H1 (cell line): Measurements from ENCODE around the gene DYNLT1. TPM values are rescaled to one million over a fixed set of nuclear protein-coding genes. Genes with fewer than 3 reads are reported as not detected.
"Not testable (repeated sequence)": the region's sequence is repeated elsewhere in the genome, so short reads cannot be mapped to it uniquely, and the experiment has no call there.

Experiments
- CTCF ChIA-PET: fragments of 300-600 bp; sonication (Branson Sonifier 250); formaldehyde crosslinking; loops from one replicate; lab custom pipeline; 2021; ENCODE audit not compliant: partially characterized antibody; lab: Charles Lee
- POLR2A ChIA-PET: fragments of 300-600 bp; sonication (Branson Sonifier 250); formaldehyde crosslinking; loops from one replicate; lab custom pipeline; 2021; ENCODE audit warnings: inconsistent platforms; ENCODE audit not compliant: partially characterized antibody; lab: Charles Lee
- DNase-seq, 2 experiments: peaks; one replicate each; pipeline versions ENCODE4 v3.0.0 to v3.0.0-alpha.2; 2010 to 2022; ENCODE audit warnings: low spot score in 2 of 2, low read depth in 1 of 2, mixed read lengths in 1 of 2
- FAIRE-seq: peaks from 2 replicates; lab custom pipeline; 2011; peaks lifted over from hg19 to GRCh38; lab: Jason Lieb, UNC
- H2AFZ ChIP-seq: 2 replicates; pipeline ENCODE4 v1.8.1; 2012; ENCODE audit warnings: low read length, inconsistent platforms
- H2AK5ac ChIP-seq: 2 replicates; pipeline ENCODE4 v1.6.1; 2013; ENCODE audit warnings: low read depth, low read length
- H2BK120ac ChIP-seq: replicated peaks from 2 replicates; pipeline ENCODE3; 2013; ENCODE audit warnings: low read depth, low read length, inconsistent platforms
- H2BK12ac ChIP-seq: 2 replicates; pipeline ENCODE4 v1.6.1; 2013; ENCODE audit warnings: low read depth, low read length
- H2BK15ac ChIP-seq: 2 replicates; pipeline ENCODE4 v1.6.1; 2013; ENCODE audit warnings: low read length
- H2BK20ac ChIP-seq: 2 replicates; pipeline ENCODE4 v1.6.1; 2013; ENCODE audit warnings: low read length
- H2BK5ac ChIP-seq: 2 replicates; pipeline ENCODE4 v1.6.1; 2013; ENCODE audit warnings: low read depth, low read length
- H3K14ac ChIP-seq: 2 replicates; pipeline ENCODE4 v1.6.1; 2013; ENCODE audit warnings: inconsistent platforms; ENCODE audit not compliant: insufficient read length
- H3K18ac ChIP-seq: 2 replicates; pipeline ENCODE4 v1.6.1; 2013; ENCODE audit warnings: low read length; ENCODE audit errors: extremely low read depth
- H3K23ac ChIP-seq: 2 replicates; pipeline ENCODE4 v1.6.1; 2013; ENCODE audit warnings: inconsistent platforms; ENCODE audit not compliant: insufficient read length
- H3K23me2 ChIP-seq: 2 replicates; pipeline ENCODE4 v1.6.1; 2013; ENCODE audit warnings: low read depth, low read length
- H3K27ac ChIP-seq: 2 replicates; pipeline ENCODE4 v1.6.1; 2011; ENCODE audit warnings: low read depth, low read length, inconsistent platforms
- H3K27me3 ChIP-seq, 4 experiments: replicated peaks in 1 of 4; 1 replicate in 1 of 4; 2 replicates in 3 of 4; pipeline versions ENCODE4 v1.6.1 to v1.8.1; 2011 to 2013; ENCODE audit warnings: low read length in 3 of 4, mild to moderate bottlenecking in 3 of 4, inconsistent platforms in 2 of 4, mixed read lengths in 2 of 4, moderate library complexity in 1 of 4; ENCODE audit not compliant: control insufficient read depth in 3 of 4, insufficient read depth in 3 of 4; ENCODE audit errors: extremely low read depth in 1 of 4
- H3K36me3 ChIP-seq, 4 experiments: 2 replicates each; pipeline versions ENCODE4 v1.6.1 to v1.8.1; 2011 to 2013; ENCODE audit warnings: mild to moderate bottlenecking in 4 of 4, low read length in 3 of 4, moderate library complexity in 2 of 4, control low read depth in 1 of 4, inconsistent platforms in 1 of 4; ENCODE audit not compliant: insufficient read depth in 4 of 4, control insufficient read depth in 2 of 4
- H3K4ac ChIP-seq: replicated peaks from 2 replicates; pipeline ENCODE3; 2013; ENCODE audit warnings: low read length, low read depth, mixed read lengths, inconsistent platforms; ENCODE audit not compliant: insufficient read length
- H3K4me1 ChIP-seq, 4 experiments: replicated peaks in 1 of 4; 1 replicate in 1 of 4; 2 replicates in 3 of 4; pipeline versions ENCODE4 v1.6.1 to v1.8.1; 2011 to 2013; ENCODE audit warnings: low read length in 3 of 4, inconsistent platforms in 2 of 4, mixed read lengths in 1 of 4; ENCODE audit not compliant: insufficient read depth in 4 of 4, control insufficient read depth in 3 of 4
- H3K4me2 ChIP-seq, 2 experiments: 2 replicates each; pipeline versions ENCODE4 v1.6.1 to v1.8.1; 2011 to 2013; ENCODE audit warnings: low read depth in 2 of 2, low read length in 2 of 2, control low read depth in 1 of 2, inconsistent platforms in 1 of 2, mild to moderate bottlenecking in 1 of 2; ENCODE audit not compliant: insufficient read depth in 1 of 2
- H3K4me3 ChIP-seq, 4 experiments: fragments of 200-600, 300-600 bp in 1 of 4; sonication (generic), shearing (Covaris generic), sonication (Bioruptor Twin) in 1 of 4; 2 replicates each; pipeline versions ENCODE4 v1.5.1 to v1.8.1; 2011 to 2016; ENCODE audit warnings: low read length in 4 of 4, low read depth in 3 of 4, control low read depth in 2 of 4, inconsistent platforms in 2 of 4, mild to moderate bottlenecking in 2 of 4, mixed read lengths in 1 of 4, moderate library complexity in 1 of 4; ENCODE audit not compliant: insufficient read depth in 2 of 4; ENCODE audit errors: extremely low read depth in 1 of 4
- H3K56ac ChIP-seq: replicated peaks from 2 replicates; pipeline ENCODE3; 2013; ENCODE audit warnings: low read depth, mild to moderate bottlenecking, mixed read lengths, low read length, inconsistent platforms; ENCODE audit not compliant: insufficient read length
- H3K79me1 ChIP-seq: 2 replicates; pipeline ENCODE4 v1.6.1; 2013; ENCODE audit warnings: low read depth, low read length, control low read depth
- H3K79me2 ChIP-seq, 2 experiments: 2 replicates each; pipeline versions ENCODE4 v1.6.1 to v1.8.1; 2012 to 2013; ENCODE audit warnings: low read length in 2 of 2, mild to moderate bottlenecking in 2 of 2, inconsistent platforms in 1 of 2; ENCODE audit not compliant: insufficient read depth in 2 of 2, control insufficient read depth in 1 of 2
- H3K9ac ChIP-seq, 4 experiments: replicated peaks in 1 of 4; 1 replicate in 1 of 4; 2 replicates in 3 of 4; pipeline versions ENCODE4 v1.6.1 to v1.8.1; 2011 to 2013; ENCODE audit warnings: low read depth in 3 of 4, low read length in 3 of 4, control low read depth in 2 of 4, mild to moderate bottlenecking in 2 of 4, moderate library complexity in 2 of 4, inconsistent platforms in 1 of 4; ENCODE audit errors: extremely low read depth in 1 of 4
- H3K9me3 ChIP-seq, 2 experiments: 2 replicates each; pipeline versions ENCODE4 v1.6.1 to v1.8.1; 2012 to 2013; ENCODE audit warnings: mild to moderate bottlenecking in 2 of 2, moderate library complexity in 2 of 2, control low read depth in 1 of 2, inconsistent platforms in 1 of 2, low read depth in 1 of 2, low read length in 1 of 2, mixed read lengths in 1 of 2; ENCODE audit not compliant: insufficient read depth in 2 of 2
- H4K20me1 ChIP-seq, 2 experiments: replicated peaks in 1 of 2; 2 replicates each; pipeline versions ENCODE3 to v1.8.1; 2011 to 2013; ENCODE audit warnings: inconsistent platforms in 2 of 2, low read length in 2 of 2, mild to moderate bottlenecking in 1 of 2; ENCODE audit not compliant: insufficient read depth in 2 of 2, control insufficient read depth in 1 of 2
- H4K5ac ChIP-seq: 2 replicates; pipeline ENCODE4 v1.6.1; 2013; ENCODE audit warnings: low read length, low read depth, mixed read lengths, inconsistent platforms; ENCODE audit not compliant: insufficient read length
- H4K8ac ChIP-seq: 2 replicates; pipeline ENCODE4 v1.8.0; 2013; ENCODE audit warnings: mild to moderate bottlenecking, moderate library complexity, low read length, inconsistent platforms; ENCODE audit not compliant: insufficient read depth; ENCODE audit errors: extremely low read depth
- H4K91ac ChIP-seq: replicated peaks from 2 replicates; pipeline ENCODE3; 2013; ENCODE audit warnings: low read length, mixed read lengths, inconsistent platforms; ENCODE audit not compliant: insufficient read length
- HDAC2 ChIP-seq, 2 experiments: fragments of 300-600 bp in 1 of 2; sonication (generic) in 1 of 2; IDR thresholded peaks; 2 replicates each; pipeline ENCODE4 v1.6.1; 2011 to 2012; ENCODE audit warnings: low read depth in 2 of 2, low read length in 2 of 2, mild to moderate bottlenecking in 2 of 2, moderate library complexity in 2 of 2, borderline replicate concordance in 1 of 2, inconsistent platforms in 1 of 2
- WGBS, 2 experiments: shearing (Covaris generic) in 1 of 2; methylation state at CpG; one replicate each; pipeline versions ENCODE4 v1.1.6 to v1.1.7; 2013 to 2015; ENCODE audit warnings: low lambda C conversion rate in 2 of 2, mixed read lengths in 2 of 2, inconsistent platforms in 1 of 2, low coverage in 1 of 2, missing lambda C conversion rate in 1 of 2; ENCODE audit not compliant: insufficient replicate concordance in 2 of 2, insufficient coverage in 1 of 2, insufficient read length in 1 of 2; ENCODE audit errors: extremely low coverage in 1 of 2, missing lambda C conversion rate in 1 of 2; 5-methylcytosine and 5-hydroxymethylcytosine counted together
- polyA plus RNA-seq, 7 experiments: library from polyadenylated mRNA; depleted of rRNA in 3 of 7; stranded (reverse) in 5 of 7; unstranded in 2 of 7; fragments of >200 nt in 5 of 7; fragments of 200-250 nt in 2 of 7; gene quantifications; 1 replicate in 5 of 7; 2 replicates in 1 of 7; 4 replicates in 1 of 7; pipeline versions ENCODE4 v1.2.1 to v1.2.3, GENCODE V29; 2011 to 2013; ENCODE audit warnings: missing spikeins in 2 of 7, mixed read lengths in 2 of 7
- total RNA-seq: library from RNA; stranded (reverse); fragmentation: NEBNext Ultra II Directional; extraction: Animal tissue kit (Norgen Biotek cat#: 25700); gene quantifications from 2 replicates; pipeline ENCODE4 v1.2.1, GENCODE V29; 2021

DYNLT1 gene
- total and polyA plus RNA-seq, 2 of the 8 experiments (the other 6 are each of a cell fraction or from before 2014, with no cell fraction given): 119 to 245 TPM

DNA sequence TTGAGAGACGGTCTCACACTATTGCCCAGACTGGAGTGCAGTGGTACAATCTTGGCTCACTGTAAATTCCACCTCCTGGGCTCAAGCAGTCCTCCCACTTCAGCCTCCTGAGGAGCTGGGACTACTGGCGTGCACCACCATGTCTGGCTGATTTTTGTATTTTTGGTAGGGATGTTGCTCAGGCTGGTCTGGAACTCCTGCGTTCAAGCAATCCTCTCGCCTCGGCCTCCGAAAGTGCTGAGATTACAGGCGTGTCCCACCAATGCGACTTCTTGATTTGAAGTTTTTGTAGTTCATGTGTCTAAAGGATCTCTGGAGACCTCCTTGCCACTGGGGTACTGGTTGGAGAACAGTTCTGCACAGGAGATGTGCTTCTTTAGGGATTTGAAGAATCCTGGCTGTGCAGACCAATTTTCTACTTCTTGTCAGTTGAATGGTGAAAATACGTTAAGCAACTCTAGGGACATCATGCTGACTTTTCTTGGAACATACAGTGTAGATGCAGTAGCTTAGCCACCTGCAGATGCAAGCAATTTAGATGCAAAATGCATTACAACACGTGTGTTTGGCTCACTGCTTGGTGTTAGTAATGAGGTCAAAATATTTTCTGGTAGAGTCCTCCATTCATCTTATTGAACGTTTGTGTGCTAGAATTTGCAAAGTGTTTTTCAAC lies 33.5 kb upstream of the DYNLT1 start (continued):
- no peak for TF ChIP-seq HDAC2 (IDR thresholded peaks at IDR 0.05; ENCODE audit: borderline replicate concordance in 1 of 2, low read depth in 2 of 2, low read length in 2 of 2)

DNA sequence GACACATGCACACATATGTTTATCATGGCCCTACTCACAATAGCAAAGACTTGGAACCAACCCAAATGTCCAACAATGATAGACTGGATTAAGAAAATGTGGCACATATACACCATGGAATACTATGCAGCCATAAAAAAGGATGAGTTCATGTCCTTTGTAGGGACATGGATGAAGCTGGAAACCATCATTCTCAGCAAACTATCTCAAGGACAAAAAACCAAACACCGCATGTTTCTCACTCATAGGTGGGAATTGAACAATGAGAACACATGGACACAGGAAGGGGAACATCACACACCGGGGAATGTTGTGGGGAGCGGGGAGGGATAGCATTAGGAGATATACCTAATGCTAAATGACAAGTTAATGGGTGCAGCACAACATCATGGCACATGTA lies 32.6 kb upstream of the DYNLT1 start:
- H3K14ac ChIP-seq, H3K79me1 ChIP-seq, H3K23ac ChIP-seq, H3K4me1 ChIP-seq, H3K4me2 ChIP-seq, POLR2A ChIA-PET, H3K27ac ChIP-seq, H2BK12ac ChIP-seq, H3K23me2 ChIP-seq, H3K56ac ChIP-seq, H3K9ac ChIP-seq, H2BK5ac ChIP-seq, H3K4ac ChIP-seq, H3K4me3 ChIP-seq, H3K18ac ChIP-seq, H4K91ac ChIP-seq, FAIRE-seq, H3K36me3 ChIP-seq, H3K9me3 ChIP-seq, H4K20me1 ChIP-seq, H3K27me3 ChIP-seq, H2AK5ac ChIP-seq, DNase-seq, H2AFZ ChIP-seq, H2BK120ac ChIP-seq, H3K79me2 ChIP-seq, H4K5ac ChIP-seq, H2BK20ac ChIP-seq, H2BK15ac ChIP-seq, H4K8ac ChIP-seq: not testable (repeated sequence)
- CTCF ChIA-PET: interaction anchor here (0.7 to 1.2 kb wide), 2 partner anchors 17 to 29 kb away, joined by 4 read pairs; no protein-coding TSS in a partner anchor
- WGBS, 2 experiments: 91% methylated on average over 3 of the region's 3 CpGs; no CpG with 5 or more reads in 1 of the 2 experiments
